Measurements from ENCODE around the gene COMT.
"Not testable (repeated sequence)": the region's sequence is repeated elsewhere in the genome, so short reads cannot be mapped to it uniquely, and the experiment has no call there.

COMT gene

DNA sequence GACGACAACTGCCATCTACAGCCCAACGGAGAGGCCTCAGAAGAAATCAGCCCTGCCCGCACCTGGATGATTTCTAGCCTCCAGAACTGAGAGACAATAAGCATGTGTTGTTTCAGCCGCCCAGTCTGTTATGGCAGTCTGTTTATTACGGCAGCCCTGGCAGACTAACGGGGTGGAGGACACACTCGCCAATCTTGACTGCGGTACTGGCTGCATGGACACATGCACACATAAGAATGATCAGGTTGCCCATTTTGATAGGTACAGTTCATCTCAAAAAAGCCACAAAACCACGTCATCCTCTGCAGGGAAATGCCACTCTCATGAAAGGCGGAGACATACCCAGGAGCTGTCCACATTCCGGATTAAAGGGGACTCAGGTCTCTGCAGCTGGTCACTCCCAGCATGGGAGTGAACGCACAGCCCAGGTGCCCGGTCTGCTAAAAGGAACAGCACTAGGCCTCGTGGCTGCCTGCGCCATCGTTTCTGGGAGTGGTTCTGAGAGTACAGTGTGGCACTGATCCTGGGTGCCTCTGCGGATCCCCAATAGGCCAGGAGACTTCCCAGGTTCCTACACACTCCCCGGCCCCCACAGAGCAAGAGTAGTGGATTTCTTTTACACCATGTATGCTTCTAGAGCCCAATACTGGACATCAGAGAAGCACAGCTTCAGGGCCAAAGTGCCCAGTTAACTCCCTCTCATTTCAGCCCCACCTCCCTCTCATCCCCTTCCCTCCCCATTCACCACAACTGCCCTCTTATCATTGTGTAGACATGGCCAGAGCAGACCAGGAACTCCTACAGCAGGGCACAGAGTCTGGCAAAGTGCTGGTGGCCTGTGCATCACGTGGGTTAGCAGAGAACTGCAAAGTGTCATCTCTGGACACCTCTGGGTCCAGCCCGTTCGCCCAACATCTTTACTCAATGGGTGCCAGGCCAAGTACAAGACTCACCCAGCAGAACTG lies 11.7 kb upstream of the COMT start:
- no peak for DNase-seq

DNA sequence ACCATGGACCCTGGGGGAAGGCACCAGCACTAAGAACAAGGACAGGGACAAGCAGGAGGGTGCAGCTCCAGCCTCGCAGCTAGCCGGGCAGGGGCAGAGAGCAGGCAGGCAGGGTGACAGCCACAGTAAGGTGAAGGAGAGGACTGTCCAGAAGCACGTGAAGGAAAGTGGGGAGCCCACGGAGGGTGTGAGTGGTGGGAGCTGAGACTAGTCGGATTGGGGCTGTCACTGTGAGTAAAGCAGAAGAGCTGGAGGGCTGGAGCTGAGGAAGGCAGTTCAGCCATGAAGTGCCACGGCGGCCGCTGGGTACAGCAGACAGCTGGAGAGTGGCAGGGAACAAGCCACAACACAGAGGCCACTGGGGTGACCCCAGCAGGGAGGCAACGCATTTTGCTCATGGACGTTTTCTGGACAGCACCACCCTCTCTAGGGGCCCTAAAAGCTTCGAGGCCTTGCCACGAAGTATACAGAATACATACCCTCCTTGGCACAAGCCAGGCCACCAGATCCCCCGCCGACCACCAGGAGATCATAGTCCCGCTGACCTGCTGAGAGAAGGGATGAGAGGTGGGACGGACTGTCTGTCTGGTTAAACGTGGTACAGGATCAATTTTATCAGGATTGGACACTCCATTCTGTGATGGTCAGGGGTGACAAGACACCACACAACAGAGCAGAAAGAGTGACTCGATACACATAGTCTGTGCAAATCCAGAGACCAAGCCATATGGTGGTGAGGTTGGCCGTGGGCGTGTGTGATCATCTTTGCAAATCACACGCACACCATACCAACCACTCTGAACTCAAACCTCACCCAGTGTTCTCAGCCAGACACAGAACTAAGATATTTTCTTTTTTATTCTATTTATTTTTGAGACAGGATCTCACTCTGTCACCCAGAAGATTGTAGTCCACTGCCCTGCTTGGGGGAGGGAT lies 10.8 kb upstream of the COMT start:
- no peak for DNase-seq

- no peak for DNase-seq
Observed at GRCh38 chr22:19931514-19931913, 10.1 kb upstream of the COMT start.

DNA sequence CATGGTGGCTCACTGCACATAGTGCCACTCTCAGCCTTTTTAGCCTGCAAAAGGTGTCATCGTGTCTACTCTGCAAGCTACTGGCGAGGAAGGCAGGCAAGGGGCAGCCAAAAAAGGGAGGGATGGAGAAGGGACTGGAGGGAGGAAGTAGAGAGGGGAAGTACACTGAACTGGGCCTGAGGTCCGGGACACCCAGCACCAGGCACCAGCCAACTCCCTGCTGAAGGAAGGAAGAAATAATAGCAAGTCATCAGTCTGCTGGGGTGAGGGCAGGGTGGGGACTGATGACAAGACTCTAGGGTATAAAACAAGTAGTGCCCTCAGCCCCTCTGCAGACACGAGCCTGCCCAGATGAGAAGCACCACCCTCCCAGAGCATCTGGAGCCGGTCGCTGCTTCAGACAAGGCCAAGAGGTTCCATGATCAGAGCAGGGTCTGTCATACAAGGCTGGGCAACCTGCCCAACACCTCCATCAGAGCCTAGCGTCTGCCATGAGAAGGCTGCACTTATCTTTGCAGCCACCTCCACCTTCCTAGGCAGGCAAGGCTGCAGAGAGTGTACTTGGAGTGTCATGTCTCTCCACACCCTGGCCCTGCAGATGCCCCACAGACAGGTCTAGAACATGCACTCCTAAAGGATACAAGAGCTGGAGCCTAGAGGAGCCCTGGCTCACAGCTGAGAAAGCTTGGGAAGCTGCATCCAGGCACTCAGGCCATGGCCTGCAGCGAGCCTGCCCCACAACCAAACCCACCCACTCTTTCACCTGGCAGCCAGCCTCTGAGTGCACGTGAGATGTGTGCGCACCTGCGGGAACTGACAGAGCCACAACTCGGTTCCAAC lies 9.0 kb upstream of the COMT start:
- DNase-seq = no peak

DNA sequence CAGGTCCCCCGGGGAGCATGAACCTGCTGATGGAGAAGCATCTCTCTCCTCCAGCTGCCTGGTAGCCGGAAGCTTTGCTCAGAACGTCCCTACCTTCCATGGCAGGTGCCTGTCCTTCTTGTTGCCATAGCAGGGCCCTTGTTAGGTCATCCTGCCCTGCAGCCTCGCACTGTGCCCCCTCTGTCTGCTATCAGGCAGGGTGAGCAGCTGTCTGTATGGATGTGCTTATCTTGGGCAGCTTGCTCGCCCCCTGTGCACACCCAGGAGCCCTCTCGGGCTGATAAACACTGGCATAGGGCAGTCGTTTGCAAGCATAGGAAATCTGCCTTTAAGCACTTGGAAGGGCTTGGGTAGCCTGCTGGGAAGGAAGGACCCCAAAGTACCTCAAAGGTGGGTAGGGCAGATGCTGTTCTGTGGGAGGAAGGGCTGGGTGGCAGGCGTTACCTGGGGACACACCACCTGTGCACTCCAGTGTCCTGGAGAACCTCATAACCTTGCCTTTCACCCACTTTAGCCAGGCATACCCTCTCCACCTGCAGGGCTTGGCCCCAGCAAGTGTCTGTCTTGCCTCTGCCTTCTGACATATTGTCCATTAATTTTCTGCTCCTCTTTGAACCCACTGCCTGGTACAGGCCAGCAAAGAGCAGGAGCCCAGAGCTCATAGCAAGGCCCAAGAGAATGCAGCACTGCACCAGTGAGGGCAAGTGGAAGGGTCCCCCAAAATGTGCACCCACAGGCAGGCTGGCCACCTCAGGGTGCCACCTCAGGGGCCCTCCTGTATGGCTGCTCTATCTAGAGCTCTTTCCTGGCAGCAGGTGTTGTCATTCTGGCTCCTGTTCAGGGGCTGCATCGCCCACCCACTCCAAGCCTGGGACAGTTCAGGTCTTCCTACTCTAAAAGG lies 8.0 kb upstream of the COMT start:
- no peak for DNase-seq

- DNase-seq = not testable (repeated sequence)
Observed at GRCh38 chr22:19935123-19935718, 6.4 kb upstream of the COMT start.

DNA sequence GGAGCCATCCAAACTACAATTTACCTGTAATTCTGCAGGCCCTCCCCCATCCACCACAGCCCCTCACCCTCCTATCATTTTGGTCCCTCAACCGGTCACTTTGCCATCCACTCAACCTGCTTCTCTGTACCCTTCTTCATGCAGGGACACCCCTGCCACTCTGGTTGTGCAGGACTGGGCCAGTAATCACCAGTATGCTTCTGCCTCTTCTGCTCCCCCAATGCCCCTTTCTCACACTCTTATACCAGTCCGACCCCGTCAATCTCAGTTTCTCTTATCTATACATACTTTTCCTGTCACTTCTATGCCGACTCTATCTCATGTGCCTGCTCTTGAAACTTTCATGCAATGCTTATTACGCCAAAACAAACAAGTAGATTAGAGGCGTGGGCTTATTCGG lies 5.1 kb upstream of the COMT start:
- DNase-seq = no peak

DNA sequence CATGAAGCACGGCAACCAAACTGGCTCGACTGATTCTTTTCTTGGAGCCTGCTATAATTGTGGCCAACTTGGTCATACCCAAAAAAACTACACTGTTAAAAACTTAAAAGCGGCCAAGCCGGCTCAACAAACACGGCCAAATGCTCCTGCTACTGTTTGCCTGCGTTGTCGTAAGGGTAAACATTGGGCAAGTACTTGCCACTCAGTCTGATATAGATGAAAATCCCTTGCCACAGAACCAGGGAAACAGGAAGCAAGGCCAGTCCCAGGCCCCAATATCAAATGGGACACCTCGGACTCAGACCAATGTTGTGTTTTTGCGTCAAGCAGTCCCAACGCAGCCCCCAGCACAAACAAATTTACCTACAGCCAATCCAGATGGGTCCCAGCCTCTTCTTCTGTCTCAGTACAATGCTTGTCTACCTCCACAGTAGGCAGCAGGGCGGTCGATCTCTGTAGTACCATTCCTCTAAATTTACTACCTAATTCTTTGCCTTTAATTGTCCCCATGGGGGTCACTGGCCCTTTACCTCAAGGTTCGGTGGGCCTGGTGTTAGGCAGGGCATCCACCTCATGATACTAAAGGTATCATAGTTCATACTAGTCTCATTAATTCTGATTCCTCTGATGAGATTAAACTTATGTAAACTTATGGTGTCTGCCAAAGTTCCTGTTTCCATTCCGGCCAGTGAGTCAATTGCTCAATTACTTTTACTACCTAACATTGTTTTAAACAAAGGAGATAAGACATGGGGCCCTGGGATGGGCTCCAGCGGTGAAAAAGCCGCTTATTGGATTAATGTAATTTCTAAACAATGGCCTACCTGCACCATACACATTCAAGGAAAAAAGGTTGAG lies 3.7 kb upstream of the COMT start:
- DNase-seq = no peak

DNA sequence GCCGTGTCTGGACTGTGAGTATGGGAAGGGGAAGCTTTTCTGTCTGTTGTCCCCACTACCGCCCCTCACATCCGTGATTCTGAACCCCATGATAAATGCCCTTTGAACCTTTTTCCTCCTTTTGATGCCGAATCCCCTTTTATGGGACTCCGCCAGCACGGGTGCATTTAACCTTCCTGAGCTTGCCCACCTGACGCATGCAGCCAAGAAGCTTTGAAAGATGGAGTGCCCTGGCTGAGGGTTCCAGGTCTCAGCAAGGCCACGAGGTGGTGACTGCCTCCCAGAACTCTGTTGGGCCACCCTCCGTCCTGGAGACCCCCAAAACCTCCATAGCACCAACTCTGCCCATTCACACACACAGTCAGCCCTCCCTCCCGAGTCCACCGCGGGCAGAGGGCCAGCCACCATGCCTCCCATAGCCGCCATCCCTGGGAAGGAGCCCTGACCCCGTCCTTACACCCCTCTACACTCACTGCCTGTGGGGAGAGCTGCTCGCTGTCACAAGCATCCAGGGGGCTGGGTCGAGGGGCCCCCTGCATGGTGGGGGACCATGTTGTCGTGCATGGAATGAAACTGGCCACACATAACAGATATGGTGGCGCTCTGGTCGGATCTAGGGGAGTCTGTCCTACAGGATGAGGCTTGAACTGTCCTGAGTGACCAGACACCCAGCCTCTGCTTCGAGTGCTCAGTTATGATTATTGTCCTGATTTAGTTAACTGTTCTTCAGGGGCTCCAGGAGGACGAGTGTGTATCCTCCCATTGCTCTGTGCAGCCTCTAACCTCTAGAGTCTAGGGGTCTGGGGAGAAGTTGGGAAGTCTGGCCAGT lies 822 bp upstream of the COMT start:
- DNase-seq = no peak

GRCh38 chr22:19942157-19943081 lies 847 bp downstream of the COMT start:
- DNase-seq = peak in 1 of 2 experiments; percentile 40

GRCh38 chr22:19943082-19944026 lies 1.8 kb downstream of the COMT start:
- peak in 1 of 2 experiments; percentile 30 for DNase-seq

DNA sequence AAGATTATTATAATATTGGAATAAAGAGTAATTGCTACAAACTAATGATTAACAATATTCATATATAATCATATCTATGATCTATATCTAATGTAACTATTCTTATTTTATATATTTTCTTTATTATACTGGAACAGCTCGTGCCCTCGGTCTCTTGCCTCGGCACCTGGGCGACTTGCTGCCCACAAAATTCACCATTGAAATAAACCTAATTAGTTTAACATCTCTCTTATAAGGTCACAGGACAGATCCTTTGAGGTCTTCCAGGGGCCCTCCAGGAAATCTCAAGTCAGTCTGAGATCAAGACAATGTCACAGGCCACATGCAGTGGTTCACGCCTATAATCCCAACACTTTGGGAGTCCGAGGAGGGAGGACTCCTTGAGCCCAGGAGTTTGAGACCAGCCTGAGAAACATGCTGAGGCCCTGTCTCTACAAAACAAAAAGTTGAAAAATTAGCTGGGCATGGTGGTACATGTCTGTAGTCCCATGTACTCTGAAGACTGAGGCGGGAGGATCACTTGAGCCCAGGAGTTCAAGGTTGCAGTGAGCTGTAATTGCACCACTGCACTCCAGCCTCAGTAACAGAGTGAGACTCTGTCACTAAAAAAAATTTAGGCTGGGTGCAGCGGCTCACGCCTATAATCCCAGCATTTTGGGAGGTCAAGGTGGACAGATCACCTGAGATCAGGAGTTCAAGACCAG lies 6.6 kb downstream of the COMT start:
- no peak for DNase-seq

- DNase-seq = no peak
Observed at GRCh38 chr22:19951346-19951745, 9.8 kb downstream of the COMT start.

DNA sequence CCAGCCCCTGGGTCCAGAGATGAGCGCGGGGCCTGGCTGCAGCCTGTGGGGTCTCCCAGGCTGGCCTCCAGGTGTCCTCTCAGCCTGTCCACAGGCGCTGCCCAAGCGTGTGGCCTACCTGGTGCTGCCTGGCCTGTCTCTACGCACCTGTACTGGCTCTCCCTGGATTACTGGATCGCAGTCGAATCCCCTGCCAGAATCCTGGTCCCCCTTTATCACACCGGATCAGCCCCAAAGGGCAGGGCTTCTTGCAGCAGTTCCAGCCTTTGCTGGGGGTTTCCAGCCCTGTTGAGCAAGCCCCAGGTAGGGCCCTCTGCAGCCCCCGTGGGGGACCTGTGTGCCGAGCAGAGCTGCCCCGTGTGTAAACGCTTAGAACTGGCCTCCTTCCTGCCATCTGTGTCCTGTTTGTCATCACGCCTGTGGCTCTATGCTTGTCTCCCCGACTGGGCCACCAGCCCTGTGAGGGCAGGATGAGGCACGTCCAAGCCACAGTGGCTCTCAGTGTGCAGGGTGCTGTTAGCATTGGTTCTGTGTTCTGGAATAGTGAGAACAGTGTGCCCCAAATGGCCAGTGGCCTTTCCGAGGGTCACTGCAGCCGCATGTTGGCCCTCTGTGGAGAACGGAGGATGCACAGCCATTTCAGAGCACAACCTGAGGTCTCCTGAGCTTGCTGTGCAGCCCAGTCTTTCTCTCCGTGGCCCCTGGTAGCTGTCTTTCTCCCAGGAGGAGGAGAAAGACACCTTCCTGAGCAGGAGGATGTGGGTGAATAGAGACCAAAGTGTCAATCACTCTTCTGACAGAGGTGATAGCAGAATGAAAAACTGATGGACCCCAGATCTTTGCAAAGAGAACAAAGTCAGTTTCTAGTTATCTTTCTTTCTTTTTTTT lies 13.9 kb downstream of the COMT start:
- DNase-seq = no peak

DNA sequence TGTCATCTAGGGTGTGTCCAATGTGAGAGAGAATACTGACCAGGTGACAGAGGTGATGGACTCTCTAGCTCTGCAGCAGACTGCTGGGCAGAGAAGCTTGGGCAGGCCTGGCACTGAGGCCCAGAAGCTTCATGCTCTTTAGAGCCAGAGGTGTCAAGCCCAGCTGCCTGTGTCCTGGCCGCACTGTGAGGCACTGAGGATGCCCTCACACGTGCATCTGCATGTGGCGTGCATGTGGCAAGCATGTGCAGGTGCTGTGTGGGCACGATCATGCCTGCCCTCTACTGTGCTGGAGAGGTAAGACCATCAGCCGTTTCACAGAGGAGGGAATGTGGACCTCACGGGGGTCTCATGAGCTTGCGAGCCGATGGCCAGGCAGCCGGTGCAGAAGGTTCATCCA lies 15.9 kb downstream of the COMT start:
- no peak for DNase-seq

Measured in SW 1271 (cell line).